HG03354 (cell line): ENCODE measurements around the gene PTPRN2.

ENCODE experiments used
- ATAC-seq: cut with Tn5 transposase; IDR thresholded peaks from one replicate; pipeline ENCODE4 v1.9.1; 2021; ENCODE audit warnings: mild to moderate bottlenecking; ENCODE audit not compliant: unreplicated experiment, poor library complexity, severe bottlenecking

Gene PTPRN2

GRCh38 chr7:158267742-158268435, 319.7 kb downstream of the PTPRN2 start:
- no peak for ATAC-seq

- ATAC-seq = no peak
These were observed 320.5 kb downstream of the PTPRN2 start for GRCh38 chr7:158266817-158267741.

- ATAC-seq = no peak
These were observed 321.2 kb downstream of the PTPRN2 start for GRCh38 chr7:158266426-158266816.

- ATAC-seq = no peak
These were observed 321.9 kb downstream of the PTPRN2 start for GRCh38 chr7:158265743-158266080.

GRCh38 chr7:158264881-158265742, 322.5 kb downstream of the PTPRN2 start:
- ATAC-seq = no peak

GRCh38 chr7:158263964-158264748, 323.5 kb downstream of the PTPRN2 start:
- no peak for ATAC-seq

- no peak for ATAC-seq
These were observed 324.3 kb downstream of the PTPRN2 start for GRCh38 chr7:158263110-158263963.

GRCh38 chr7:158262284-158263109, 325.1 kb downstream of the PTPRN2 start:
- ATAC-seq = no peak

GRCh38 chr7:158261362-158262235, 326.0 kb downstream of the PTPRN2 start:
- no peak for ATAC-seq

GRCh38 chr7:158260567-158261361, 326.9 kb downstream of the PTPRN2 start:
- no peak for ATAC-seq

GRCh38 chr7:158259671-158260418, 327.8 kb downstream of the PTPRN2 start:
- no peak for ATAC-seq

- no peak for ATAC-seq
These were observed 328.5 kb downstream of the PTPRN2 start for GRCh38 chr7:158259141-158259540.

GRCh38 chr7:158258411-158259130, 329.1 kb downstream of the PTPRN2 start:
- ATAC-seq = no peak

- no peak for ATAC-seq
These were observed 329.9 kb downstream of the PTPRN2 start for GRCh38 chr7:158257516-158258410.
